Placental epithelial cell (primary cell): ENCODE data around the gene MRI1. TPM values are rescaled to one million over a fixed set of nuclear protein-coding genes. Genes with fewer than 3 reads are reported as not detected.

Experiments used
- small RNA-seq: library from RNA; depleted of rRNA; stranded (forward); fragments of <200 nt; gene quantifications from one replicate; pipeline ENCODE3, GENCODE V24; 2012
- total RNA-seq: library from RNA; depleted of rRNA; stranded (reverse); fragments of >200 nt; gene quantifications from 2 replicates; pipeline ENCODE4 v1.2.3, GENCODE V29; 2012

The MRI1 gene
- total RNA-seq, result 31.4 and 47.5 TPM in 2 replicates

GRCh38 chr19:13764101-13764807 is at the start of gene MRI1:
Gene MRI1 (plus strand): TSS chr19:13764522. CDS start chr19:13764589, 67 bp downstream.

GRCh38 chr19:13774217-13775191 is 10.2 kb downstream of the MRI1 start, which contains the start of gene C19orf53:
Gene C19orf53 (plus strand): TSS chr19:13774456. CDS start chr19:13774478, 22 bp downstream.

GRCh38 chr19:13794757-13795589 is 30.7 kb downstream of the MRI1 start, which contains the start of gene ZSWIM4:
Gene ZSWIM4 (plus strand): TSS chr19:13795443. CDS start chr19:13795649, 206 bp downstream.

Small RNA genes within 50 kb of the gene (small RNA-seq; reads per million reads assigned to genes)
- gene RN7SL619P, result not detected

Other genes with a start within 250 kb of the MRI1 start
- gene C19orf53, start 9.9 kb downstream of the MRI1 start, total RNA-seq, result 52.5 and 57.7 TPM in 2 replicates
- gene ZSWIM4, start 30.9 kb downstream of the MRI1 start, total RNA-seq, result 2.0 and 4.1 TPM in 2 replicates
- gene NANOS3, start 112.6 kb downstream of the MRI1 start, total RNA-seq, result 1.3 TPM in 1 of 2 replicates, not detected in the other
- gene BRME1, start 141.6 kb downstream of the MRI1 start, total RNA-seq, result 0.79 and 0.87 TPM in 2 replicates
- gene CC2D1A, start 141.7 kb downstream of the MRI1 start, total RNA-seq, result 11.4 and 22.7 TPM in 2 replicates
- 0.39 and 0.43 TPM in 2 replicates for gene PODNL1, start 173.9 kb downstream of the MRI1 start, total RNA-seq
- 13.1 and 16.9 TPM in 2 replicates for gene DCAF15, start 188.0 kb downstream of the MRI1 start, total RNA-seq
- 5.1 and 5.3 TPM in 2 replicates for gene RFX1, start 241.8 kb downstream of the MRI1 start, total RNA-seq